NCI-H510A treated with DMSO at 0.1 percent for 48 hours (cell line): ENCODE measurements around the gene HPCAL1.

Experiments used
- DNase-seq: peaks from one replicate; lab custom pipeline; 2025; lab: John Stamatoyannopoulos, UW

The HPCAL1 gene

DNA sequence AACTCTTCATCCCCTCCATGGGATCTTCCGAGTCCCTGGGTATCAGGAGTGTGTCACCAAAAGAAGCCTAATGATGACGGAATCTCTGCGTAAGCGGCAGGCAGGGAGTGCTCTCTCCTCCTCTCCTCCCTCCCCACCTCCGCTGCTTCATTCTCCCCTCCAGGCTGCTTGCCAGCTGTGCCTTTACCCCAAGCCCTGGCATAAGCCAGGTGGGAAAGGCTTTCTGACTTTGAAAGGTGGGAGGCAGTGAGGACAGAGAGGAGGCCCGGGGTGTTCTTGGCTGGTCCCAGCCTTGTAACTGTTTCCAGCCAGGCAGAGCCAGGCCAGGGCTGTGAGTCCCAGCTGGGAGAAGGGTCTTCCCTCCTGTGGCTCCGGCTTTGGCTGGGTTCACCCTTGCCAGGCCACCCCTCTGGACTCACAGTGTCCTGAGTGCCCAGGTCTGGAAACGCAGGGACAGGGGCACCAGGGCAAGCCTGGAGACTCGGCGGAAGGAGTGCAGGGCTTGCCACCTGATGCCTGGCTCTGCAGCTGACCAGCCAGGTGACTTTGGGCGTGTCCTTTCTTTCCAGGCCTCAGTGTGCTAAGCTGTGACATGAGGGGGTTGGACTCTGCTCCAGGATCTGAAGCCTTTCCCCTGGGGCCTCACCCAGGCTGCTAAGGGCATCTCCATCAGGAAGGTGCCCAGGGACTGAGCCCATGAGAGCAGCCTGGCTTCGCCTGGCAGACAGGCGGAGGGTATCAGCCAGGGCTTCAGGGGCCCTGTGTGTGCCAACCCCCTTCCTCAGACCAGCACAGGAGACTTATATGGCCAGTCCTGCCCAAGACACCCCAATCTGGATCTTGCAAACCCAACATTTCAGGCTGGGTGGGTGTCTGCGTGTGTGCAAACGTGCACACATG is 32.7 kb upstream of the HPCAL1 start:
- peak; percentile 47 for DNase-seq

DNA sequence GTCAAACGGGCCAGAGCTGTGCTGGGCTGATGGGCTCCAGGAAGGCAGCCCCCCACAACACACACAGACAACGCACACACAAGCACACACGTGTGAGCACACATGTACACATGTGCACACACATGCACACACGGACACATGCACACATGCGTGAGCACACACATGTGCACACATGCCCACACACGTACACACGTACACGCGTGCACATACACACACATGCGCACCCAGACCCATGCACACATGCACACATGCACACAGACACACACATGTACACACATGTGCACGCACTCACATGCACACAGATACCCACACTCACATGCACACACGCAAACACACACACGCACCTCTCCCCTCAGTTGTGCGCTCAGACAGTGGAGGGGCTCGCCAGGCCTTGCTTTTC is 31.2 kb upstream of the HPCAL1 start:
- no peak for DNase-seq

DNA sequence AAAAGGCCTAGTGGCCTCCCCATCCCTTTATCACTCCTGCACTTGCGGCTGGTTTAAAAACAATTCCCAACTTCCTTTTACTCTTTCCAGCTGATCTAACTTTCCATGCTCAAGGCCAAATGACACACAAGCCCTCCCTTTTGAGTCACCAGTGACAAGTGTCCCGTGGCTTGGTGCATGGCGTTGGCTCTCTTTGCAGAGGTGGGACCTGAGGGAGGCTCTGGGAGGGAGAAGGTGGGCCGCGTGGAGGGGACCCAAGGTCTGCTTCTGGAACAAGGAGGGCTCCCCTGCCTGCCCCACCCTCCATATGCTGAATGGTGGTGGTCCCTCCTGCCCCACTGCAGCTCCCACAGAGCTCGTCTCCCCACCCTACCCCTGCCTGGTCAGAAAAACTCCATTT is 30.8 kb upstream of the HPCAL1 start:
- no peak for DNase-seq

DNA sequence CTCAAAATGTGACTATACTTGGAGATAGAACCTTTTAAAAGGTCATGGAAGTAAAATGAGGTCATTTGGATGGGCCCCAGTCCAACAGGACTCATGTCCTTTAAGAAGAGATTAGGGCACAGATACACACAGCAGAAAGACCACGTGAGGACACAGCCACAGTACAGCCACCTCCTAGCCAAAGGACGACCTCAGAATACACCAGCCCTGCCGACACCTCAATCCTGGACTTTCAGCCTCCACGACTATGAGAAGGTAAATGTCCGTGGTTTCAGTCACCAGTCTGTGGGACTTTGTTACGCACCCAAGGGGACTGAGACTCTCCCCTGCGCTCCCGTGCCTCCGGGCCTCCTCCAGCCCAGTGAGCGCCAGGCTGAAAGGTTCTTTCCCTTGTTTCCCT is 30.2 kb upstream of the HPCAL1 start:
- DNase-seq: no peak

DNA sequence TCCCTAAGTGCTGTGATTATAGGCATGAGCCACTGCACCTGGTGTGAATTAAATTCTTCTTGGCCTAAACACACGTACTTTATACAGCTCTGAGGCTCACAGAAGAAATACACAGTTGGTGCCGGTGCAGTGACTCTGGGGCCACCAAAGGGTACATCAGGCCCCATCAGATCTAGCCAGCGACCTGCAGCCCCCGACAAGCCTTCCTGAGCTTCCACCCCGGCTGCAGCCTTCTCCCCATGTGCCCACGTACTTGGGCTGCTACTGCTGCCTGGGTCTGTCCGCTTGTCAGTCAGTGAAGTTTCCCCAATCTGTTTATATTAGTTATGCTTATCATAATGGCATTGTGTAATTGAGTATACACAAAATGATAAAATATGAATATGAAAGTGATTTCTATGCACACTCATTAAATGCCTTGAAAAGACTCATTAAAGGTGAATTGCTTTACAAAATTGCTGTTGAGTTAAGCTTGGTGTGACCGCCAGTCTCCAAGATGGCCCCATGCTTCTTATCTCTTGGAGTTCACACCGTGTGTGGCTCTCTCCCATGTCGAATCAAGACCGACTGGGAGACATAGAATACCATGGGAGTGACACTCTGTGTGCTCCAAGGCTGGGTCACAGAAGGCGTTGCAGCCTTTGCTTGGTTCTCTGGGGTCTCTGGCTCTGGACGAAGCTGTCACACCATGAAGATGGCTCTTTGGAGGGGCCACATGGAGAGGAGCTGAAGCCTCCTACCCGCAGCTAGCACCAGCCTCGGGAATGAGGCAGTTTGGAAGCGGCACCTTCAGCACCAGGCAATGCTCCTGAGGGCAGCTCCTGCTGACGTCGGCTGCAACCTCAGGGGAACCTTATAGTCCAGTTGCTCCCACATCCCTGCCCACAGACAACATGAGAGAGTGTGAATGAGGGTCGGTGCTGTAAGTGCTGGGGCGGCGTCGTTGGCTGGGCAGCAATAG is 29.2 kb upstream of the HPCAL1 start:
- no peak for DNase-seq

DNA sequence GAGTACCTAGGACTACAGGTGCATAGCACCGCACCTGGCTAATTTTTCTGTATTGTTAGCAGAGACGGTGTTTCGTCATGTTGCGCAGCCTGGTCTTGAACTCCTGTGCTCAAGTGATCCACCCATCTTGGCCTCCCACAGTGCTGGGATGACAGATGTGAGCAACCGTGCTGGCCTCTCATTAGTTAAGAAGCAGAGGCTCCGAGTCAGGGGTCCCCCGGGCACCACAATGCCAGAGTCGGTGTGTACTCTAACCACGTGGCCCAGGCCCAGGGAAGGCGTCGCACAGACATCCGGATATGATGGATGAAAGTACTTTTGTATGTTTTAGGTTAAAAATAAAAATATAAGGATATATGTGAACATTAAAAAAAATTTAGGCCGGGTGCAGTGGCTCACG is 28.3 kb upstream of the HPCAL1 start:
- no peak for DNase-seq

DNA sequence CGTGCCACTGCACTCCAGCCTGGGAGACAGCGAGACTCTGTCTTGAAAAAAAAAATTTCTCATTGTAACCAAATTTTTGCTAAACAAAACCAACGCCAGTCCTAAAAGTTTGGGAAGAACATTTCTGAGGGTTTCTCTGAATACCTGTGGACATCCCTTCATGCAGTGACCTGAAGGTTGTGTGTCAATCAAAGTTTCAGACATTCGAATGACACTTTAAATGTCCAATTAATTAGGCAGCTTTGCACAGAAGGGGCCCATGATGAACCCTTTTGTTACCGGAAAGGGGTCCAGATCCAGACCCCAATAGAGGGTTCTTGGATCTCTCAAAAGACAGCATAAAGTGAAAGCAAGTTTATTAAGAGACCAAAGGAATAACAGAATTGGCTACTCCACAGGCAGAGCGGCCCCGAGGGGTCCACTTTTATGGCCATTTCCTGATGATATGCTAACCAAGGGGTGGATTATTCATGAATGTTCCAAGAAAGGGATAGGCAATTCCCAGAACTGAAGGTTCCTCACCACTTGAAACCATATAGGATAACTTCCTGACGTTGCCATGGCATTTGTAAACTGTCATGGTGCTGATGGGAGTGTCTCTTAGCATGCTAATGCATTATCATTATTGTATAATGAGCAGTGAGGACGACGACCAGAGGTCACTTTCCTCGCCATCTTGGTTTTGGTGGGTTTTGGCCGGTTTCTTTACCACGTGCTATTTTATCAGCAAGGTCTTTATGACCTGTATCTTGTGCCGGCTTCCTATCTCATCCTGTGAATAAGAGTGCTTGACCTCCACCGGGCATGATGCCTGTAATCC is 27.5 kb upstream of the HPCAL1 start:
- no peak for DNase-seq

DNA sequence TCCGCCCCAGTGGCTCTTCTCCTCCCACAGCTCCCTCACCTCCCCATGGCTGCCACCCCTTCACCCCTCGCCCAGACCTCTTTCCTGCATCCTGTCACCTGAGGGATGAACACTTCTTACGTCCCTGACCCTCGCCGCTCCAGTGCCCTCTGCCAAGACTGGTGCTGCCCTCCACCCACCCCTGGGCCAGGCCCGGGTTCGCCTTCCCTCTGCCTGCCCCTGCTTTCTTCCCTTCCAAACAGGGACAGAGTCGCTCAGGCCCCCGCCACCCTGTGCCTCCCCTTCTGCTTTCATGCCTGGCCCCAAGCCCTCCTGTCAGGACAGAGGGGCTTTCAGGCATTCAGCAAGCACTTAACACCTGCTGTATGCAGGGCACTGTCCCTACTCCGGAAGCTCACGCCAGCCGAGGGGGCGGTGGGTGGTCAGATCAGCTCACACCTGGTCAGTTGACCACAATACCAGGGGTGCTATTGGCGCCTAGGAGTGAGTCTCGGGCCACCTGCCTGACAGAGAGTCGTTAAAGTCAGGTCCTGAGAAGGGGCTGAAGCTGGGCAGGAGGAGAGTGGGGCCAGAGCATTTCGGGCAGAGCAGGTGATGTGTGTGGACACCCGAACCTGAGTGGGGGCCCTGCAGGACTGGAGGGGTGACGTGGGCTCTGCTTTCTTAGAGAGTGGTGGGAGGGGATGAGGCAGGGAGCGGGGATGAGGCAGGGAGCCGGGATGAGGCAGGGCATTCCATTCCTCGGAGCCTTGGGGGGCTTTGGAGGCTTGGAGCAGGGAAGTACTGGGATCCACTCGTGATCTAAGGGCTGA is 26.0 kb upstream of the HPCAL1 start:
- no peak for DNase-seq

DNA sequence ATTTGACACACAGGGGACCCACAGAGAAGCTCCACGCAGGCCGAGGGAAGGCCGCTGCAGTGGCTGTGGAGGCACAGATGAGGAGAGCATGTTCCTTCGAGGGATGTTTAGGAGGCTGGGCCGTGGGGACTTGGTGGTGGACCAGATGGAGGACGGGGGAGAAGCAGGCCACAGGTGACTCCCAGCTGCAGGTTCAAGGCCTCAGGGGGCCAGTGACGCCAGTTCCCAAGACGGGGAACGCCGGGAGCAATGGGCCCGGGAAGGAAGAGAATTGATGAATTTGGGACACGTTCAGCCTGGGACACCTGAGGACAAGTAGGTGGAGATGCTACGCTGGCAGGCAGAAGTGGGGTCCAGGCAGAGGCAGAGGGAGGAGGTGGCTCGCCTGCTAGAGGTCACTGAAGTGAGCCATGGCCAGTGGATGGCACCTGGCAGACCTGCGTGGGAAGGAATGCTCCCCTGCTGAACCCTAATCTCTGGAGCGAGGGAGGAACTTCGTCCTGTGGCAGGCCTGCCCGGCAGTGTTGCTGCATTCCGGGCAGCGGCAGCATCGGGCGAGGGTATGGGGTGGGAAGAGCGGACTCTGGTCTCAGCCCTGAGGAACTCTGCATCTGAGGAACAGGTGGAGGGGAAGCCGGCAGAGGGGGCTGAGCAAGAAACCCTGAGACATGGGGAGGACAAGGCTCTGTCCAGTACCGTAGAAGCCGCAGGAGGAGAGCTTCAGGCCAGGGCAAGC is 25.2 kb upstream of the HPCAL1 start:
- no peak for DNase-seq

DNA sequence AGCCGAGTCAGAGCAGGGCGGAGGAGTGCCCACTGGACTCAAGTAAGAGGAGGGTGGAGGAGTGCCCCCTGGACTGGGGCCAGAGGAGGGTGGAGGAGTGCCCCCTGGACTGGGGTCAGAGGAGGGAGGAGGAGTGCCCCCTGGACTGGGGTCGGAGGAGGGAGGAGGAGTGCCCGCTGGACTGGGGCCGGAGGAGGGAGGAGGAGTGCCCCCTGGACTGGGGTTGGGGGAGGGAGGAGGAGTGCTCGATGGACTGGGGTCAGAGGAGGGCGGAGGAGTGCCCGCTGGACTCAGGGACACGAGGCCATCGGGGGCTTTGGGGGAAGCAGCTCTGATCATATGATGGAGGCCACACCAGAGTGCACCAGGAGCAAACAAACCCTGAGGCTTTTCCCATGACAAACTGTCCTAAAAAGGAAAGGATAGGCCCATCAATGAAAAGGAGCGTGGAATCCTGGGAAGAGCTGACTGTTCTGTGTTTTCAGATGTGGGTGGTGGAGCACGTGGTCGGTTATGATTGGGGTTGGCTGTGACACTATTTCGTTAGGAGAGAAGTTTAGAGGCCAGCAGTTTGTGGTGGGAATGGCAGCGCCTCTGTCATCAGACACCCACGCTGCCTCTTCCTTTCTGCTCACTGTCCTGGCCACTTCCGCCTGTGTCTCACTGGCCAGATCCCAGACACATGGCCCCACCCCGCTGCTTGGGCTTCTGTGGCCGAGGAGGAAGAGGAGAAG is 24.5 kb upstream of the HPCAL1 start:
- DNase-seq: no peak

DNA sequence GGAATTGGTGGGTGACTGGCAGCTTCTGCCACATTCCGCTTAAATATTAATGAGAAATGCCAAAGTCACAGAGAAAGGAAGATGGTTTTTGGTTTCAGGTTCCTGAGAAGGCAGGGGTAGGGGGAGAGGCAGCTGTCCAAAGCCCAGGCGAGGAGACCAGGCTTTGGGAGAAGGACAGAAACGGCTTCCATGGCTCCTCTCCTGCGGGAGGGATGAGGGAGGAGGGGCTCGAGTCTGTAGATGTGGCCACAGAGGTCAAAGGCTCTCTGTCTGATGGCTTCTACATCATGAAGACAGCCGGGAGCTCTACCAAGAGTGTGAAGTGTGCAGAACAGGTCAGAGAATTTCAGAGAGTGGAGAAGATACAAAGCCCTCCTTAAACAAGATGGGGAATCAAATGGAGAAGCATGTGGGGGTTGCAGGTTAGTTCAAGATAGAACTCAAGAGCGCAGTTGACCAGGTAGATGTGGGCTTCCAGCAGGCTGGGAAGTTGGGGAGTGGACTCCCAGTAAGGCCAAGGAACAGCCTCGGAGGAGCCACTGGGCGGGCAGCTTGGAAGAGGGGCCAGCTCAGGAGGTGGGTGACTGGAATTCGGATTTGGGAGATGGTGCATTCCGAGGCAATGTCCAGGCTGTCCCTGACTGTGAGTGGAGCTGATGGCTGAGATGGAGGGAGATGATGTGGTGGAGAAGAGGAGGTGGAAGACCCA is 23.8 kb upstream of the HPCAL1 start:
- DNase-seq: no peak

DNA sequence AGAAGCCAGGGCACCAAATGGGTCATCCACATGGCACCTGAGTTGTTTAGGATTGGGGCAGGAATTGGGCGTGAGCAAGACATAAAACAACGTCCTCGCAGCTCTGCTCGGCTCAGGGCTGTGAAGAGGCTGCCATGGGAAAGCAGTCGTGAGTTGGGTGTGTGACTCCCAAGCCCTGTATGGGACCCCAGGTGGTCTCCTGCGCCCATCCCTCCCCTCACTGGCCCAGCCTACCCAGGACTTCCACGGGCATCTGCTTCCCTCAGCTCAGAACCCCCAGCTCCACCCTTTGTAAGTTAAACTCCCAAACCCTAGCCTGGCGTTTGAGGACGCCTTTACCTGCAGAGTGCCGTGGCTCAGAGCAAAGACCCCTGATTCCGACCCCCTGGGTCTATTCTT is 23.2 kb upstream of the HPCAL1 start:
- DNase-seq: no peak

DNA sequence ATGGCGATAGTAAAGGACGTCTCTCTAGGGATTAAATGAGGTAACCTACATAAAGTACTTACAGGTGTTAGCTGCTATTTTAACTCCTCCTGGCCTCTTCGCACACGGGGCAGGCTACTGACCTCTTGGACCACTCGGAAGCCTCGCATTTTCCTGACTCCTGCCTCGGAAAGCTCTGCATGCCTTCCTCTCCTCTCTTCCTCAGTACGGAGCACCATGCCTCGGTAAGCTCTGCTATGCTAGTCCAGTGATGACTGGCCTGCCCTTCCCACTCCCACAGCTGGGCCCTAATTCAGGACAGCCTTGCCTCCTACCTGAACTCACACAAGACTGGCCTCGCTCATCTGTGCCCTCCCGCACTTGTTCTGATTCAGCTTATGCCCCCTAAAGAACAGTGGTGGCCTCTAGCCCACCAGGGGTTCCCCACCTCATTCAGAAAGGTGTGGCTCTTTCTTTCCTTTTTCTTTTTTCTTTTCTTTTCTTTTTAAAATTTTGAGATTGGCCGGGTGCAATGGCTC is 22.7 kb upstream of the HPCAL1 start:
- no peak for DNase-seq

DNA sequence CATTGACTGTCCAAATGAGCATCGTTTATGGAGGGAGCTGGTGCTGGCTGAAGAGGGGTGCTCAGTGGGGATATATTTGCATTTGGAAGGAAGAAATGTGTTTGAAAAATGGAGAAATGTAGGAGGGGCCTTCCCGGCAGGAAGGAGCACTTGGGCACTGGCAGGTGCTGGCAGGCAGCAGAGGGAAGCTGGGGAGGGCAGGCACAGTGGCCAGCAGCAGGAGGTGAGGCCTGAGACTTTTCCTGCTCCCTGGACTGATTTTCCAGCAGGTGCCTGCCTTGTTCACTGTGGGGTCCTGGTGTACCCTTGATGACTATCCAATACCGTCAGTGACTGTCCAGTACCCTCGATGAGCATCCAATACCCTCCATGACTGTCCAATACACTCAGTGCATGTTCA is 20.8 kb upstream of the HPCAL1 start:
- DNase-seq: no peak

DNA sequence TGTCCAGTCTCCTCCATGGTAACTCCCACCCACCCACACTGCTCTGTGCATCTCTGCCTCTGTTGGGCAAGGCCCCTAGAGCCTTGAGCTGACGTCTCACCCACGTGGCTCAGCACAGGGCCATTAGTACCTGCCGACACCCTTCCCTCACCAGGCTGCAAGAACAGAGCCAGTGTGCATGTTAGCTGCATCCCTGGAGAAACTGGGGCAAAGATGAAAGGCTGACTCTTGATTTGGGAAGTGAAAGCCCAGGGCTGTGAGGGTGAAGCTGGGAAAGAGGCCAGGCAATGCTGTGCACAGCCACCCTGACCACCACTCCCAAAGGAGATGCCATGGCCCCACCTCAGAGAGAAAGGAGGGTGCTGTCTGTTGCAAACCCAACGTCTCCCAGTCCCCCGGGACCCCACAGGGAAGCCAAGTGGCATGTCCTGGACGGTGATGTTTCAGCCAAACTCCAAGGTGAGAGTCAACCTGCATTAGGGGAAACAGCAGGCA is 20.0 kb upstream of the HPCAL1 start:
- DNase-seq: no peak

DNA sequence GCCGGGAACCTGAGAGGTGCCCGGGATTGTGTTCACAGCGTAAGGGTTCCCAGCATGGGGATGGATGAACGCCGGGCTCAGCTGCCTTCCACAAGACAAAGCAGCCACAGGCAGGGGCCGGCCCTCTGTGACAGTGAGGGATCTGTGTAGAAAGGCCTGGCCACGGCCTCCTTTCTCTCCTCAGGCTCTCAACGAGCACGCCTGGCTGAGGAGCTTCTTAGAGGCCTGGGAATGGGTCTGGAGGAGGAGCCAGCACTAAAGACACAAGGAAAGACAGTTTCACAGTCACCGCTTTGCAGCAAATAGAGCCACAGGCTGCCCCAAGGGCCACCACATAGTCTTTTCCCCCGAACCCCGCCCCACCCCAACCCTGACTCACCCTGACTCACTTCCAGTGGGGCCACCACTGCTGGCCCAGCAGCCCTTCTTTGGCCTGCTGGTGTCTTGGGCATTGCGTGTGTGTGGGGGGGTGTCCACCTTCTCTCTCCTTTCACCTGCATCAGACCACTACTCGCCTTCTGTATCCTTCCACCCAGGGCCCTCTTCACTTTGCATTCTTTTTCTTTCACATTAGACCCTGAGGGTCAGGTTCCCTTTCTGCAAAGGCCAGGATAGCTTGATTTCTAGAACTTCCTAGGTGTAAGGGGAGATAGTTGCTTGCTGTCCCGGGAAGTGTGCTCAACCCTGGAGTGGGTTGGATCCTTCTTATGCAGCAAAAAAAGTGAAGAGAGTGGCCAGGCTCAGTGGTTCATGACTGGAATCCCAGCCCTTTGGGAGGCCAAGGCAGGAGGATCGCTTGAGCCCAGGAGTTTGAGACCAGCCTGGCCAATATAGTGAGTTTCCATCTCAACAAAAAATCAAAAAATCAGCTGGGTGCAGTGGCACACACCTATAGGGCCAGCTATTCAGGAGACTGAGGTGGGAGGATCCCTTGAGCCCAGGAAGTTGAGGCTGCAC is 19.3 kb upstream of the HPCAL1 start:
- DNase-seq: no peak

DNA sequence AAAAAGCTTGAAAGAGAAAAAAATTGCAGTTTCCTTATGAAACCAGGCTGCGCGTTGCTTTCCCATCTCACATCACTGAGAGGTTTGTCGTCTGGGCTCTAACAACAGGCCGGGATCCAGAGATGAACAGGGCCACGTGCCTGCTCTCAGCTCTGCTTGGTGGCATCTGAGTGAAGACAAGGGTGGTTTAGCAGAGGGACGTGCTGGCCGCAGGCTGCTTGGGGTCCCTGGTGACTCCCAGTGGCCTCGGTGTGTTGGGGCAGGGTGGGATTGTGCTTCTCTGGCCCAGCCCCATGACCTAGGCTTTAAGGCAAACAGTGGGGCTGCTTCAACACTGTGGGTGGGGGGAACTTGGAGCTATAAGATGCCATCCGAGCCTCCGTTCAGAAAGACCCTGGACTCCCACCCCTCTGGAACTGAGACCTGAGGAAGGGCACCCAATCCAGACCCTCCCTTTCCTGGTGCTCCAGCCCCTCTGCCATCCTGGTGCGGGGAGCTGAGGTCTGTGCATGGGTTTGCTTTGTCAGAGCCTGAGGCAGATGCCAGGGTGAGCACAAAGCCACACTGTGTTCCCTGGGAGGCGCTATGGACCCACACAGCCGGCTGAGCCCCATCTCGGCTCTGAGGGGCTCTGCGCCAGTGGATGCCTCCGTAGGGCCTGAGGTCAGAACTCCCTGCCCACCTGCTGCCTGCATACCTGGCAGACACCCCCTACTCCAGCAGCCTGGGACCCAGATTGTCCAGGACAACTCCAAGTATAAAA is 18.4 kb upstream of the HPCAL1 start:
- no peak for DNase-seq
